GM21423 (cell line): ENCODE results near the gene PPP4R2.
"Not testable (repeated sequence)": the region's sequence is repeated elsewhere in the genome, so short reads cannot be mapped to it uniquely, and the experiment has no call there.

Source experiments
- ATAC-seq: cut with Tn5 transposase; IDR thresholded peaks from one replicate; pipeline ENCODE4 v1.9.1; 2021; ENCODE audit warnings: mild to moderate bottlenecking, moderate library complexity; ENCODE audit not compliant: unreplicated experiment

PPP4R2 gene

GRCh38 chr3:73021301-73021835 lies 24.8 kb downstream of the PPP4R2 start:
- ATAC-seq, result no peak

GRCh38 chr3:73024836-73025235 lies 28.2 kb downstream of the PPP4R2 start:
- no peak for ATAC-seq

- ATAC-seq, result no peak
Observed at GRCh38 chr3:73026111-73026759, 29.6 kb downstream of the PPP4R2 start.

DNA sequence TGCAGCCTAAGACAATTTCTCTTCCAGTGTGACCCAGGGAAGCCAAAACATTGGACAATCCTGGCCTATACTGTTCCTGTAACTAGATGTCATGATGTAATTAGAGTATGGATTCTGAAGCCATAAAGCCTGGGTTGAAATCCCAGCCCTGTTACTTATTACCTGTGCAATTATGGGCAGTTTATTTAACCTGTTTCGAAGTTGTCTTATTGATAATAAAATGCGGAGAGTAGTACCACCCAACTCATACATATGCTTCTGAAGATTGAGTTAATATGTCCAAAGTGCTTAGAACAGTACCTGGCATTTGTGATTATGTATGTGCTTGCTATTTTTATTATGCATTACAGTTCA lies 30.1 kb downstream of the PPP4R2 start:
- no peak for ATAC-seq

- ATAC-seq, result no peak
Observed at GRCh38 chr3:73028803-73029202, 32.2 kb downstream of the PPP4R2 start.

GRCh38 chr3:73029321-73029796 lies 32.7 kb downstream of the PPP4R2 start:
- no peak for ATAC-seq

DNA sequence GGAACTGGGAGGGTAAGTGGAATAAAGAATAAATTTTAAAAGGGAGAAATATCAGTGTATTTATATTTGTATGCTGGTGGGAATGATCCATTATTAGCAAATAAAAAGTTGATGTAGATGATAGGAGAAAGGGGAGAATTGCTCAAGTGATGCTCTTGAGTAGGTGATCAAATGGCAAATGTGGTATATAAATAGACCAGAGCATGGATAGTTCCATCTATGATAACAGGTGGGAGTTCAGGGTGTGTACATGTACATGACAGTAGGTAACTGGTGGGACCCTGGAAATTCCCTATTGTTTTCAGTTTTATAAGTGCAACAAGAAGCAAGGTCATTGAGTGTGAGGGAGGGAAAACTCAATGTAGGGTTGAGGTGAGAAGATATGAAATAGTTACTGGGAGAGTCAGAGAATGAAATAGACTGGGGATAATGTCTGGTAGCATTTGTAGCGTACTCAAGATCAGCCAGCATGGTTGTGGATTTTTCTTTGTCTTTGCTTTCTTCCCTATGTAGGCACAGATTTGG lies 33.5 kb downstream of the PPP4R2 start:
- no peak for ATAC-seq

DNA sequence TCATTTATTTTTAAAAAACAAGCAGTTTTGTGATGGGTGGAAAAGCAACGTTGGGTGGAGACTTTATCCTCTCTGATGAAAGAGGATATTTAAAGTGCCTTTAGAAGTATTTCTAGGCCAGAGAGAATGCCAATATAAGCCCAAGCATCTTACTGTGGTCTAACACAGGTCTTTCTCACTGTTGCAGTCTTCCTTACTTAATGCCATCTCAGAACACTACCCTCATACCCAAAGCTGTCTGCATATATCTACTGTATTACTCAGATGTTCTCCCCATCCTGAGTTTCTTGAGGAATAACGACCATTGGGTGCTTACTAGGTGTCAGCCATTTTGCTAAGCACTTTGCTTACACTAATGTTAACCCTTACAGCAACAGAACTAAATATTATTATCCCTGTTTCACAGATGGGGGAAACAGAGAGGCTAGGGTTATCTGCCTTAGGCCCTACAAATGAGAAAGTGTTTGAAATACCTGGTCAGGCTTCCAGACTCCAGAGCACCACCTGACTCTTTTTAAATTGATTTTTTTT lies 35.0 kb downstream of the PPP4R2 start:
- no peak for ATAC-seq

DNA sequence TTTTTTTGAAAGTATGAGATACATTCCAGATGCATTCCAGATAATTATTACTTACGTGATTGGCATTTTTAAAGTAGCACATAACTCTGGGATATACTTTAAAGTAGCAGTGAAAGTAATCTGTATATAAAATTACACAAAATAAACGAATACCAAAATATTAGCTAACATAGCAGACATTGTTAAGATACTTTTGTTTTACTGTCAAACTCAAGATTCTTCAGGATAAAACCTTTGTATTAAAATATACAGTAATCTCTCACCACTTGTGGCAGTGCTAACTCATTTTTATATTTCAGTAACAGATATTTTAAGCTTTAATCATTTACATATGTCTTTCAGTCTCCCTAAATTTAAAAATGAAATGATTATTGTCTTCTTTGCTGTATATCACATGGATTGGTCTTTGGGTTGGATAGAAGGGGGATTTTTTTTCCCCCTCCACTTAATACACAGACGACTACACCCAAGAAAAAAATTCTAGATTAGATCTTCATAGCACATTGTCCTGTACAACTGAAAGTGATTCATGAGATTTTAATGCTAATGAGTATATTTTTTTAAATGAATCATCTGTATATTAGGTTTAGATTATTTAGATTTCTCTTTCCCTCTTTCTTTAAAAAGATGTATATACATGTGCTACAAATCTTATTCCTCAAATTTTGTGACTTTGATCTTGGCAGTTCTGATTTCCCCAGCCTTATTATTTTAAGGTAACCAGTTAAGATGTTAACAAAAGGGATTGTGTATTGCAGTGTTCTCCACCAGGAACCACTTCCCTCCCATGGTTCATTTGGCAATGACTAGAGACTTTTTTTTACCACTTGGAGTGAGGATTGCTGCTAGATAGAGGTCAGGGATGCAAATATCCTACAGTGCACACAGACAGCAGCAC lies 40.3 kb downstream of the PPP4R2 start:
- no peak for ATAC-seq

GRCh38 chr3:73041537-73041936 lies 44.9 kb downstream of the PPP4R2 start:
- ATAC-seq, result no peak

DNA sequence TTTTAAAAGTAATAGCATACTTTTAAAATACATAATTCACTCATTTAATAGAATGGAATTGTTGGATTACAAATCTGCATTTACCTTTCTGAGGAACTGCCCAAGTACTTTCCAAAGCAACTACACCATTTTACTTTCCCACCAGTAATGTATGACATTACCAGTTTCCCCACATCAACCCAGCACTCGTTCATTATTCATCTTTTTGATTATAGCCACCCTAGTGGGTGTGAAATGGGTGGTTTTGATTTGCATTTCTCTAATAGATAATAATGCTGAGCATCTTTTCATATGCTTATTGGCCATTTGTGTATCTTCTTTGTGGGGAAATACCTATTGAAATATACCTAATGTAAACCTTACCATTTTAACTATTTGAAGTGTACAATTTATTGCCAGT lies 46.8 kb downstream of the PPP4R2 start:
- ATAC-seq, result no peak

GRCh38 chr3:73045391-73045790 lies 48.8 kb downstream of the PPP4R2 start:
- no peak for ATAC-seq

DNA sequence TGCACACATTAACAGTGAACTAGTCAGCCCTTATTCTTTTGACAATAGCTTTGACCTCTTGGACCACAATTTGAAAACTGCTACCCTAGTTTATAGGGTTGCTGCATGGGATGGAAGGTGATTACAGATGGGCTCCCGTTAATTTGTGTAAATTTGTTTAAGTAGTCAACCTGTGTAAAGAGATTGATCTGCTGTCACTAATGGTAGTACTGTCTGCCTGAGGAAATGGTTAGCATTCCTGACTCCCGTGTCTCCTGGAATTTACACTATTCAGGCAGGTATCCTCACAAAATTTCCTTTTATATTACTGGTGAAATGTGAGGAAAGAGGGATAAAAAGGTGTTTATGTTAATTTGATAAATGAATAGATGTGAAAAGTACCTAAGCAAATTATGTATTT lies 49.6 kb downstream of the PPP4R2 start:
- no peak for ATAC-seq

GRCh38 chr3:73049319-73049718 lies 52.7 kb downstream of the PPP4R2 start:
- ATAC-seq, result no peak

DNA sequence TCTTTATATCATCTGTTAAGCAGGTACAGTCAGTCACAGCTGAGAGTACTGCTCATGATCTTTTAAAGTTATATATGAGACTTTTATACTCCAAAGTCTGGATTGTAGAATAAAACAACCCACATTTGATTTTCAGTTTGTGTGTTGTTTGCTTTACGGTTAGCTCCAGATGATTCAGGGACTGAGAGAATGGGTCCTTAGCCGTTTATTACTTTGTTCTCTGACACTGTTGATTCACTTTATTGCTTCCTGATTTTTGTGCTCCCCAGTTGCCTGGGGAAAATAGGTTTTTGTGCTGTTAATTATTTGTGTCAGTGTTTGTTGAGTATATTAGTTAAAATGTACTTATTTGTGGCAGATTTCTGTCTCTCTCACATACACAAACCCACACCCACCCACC lies 56.2 kb downstream of the PPP4R2 start:
- no peak for ATAC-seq

GRCh38 chr3:73055583-73055982 lies 59.0 kb downstream of the PPP4R2 start:
- no peak for ATAC-seq

DNA sequence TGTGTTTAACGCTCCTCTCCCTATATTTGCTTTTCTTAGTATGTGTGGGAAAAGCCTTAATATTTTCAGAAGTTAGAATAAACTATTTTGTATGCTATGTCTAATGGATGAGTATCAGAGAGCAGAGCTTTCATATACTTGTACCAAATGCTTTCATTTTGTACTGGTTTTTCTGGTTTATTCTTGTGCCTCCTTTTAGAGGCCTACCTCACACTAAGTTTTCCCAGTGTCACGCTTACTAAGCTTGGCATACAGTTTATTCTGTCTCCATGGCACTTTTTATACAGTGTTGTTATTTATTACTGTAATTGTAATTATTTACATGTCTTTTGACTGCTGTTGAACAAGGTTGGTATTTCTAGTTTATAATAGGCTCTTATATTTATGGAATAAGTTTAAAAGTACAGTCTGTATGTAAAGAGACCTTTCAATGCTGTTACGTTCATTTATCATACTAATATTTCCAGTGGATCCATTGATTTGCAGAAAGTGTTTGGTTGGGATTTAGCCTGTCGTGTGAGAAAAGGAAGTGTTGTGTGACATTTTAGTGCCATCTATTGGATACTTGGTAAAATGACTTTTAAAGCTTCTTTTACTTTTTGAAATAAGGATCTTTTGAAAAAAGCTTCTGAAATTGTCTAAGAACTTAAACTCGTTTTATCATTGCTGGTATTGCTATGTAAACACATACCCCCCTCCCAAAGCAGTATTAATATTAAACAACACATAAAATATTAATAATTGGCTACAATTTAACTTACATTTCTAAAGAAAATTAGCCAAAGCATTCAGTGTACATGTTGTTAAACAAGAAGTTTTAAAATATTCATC lies 59.6 kb downstream of the PPP4R2 start:
- no peak for ATAC-seq

DNA sequence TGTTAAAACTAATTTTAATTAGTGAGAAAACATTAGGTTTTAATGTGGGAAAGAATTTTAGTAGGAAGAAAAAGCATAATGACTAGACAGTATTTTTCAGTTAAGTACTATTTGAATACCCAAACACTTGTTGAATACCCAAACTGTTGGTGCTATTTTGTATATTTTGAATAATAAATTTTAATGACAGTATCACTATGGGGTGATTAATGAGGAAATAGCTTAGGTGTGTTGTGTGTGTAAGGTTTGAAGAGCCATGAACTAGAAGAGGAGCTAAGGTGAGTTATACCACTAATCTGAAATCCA lies 60.2 kb downstream of the PPP4R2 start:
- ATAC-seq, result no peak

DNA sequence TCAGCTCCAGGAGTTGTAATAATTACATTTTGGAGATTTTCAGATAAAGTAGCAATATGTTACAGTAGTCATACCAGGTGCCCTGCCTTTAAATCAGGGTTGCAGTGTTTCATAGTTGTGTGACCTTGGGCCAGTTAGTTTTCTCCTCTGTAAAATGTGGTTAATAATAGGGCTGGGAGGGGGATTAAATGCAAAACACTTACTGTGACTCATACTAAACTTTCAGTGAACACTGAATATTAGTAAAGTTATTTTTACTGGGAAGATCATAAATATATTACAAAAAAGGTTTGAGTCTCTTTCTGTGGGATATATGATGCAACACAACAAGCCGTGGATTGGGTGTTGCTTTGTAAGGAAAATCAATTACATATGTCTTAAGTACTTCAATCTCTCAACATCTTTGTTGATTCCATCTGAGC lies 63.7 kb downstream of the PPP4R2 start:
- ATAC-seq, result no peak

- ATAC-seq, result no peak
Observed at GRCh38 chr3:73061416-73061815, 64.8 kb downstream of the PPP4R2 start, which contains the start of gene EBLN2. Gene EBLN2 (plus strand): TSS chr3:73061659. CDS start chr3:73062082, 423 bp downstream.

GRCh38 chr3:73066243-73066642 lies 69.6 kb downstream of the PPP4R2 start:
- ATAC-seq, result not testable (repeated sequence)
